GM21825 (cell line): ENCODE measurements around the gene IL18RAP.

ENCODE experiments used
- ATAC-seq: cut with Tn5 transposase; IDR thresholded peaks from one replicate; pipeline ENCODE4 v1.9.1; 2021; ENCODE audit warnings: mild to moderate bottlenecking, moderate library complexity; ENCODE audit not compliant: unreplicated experiment

The IL18RAP gene

DNA sequence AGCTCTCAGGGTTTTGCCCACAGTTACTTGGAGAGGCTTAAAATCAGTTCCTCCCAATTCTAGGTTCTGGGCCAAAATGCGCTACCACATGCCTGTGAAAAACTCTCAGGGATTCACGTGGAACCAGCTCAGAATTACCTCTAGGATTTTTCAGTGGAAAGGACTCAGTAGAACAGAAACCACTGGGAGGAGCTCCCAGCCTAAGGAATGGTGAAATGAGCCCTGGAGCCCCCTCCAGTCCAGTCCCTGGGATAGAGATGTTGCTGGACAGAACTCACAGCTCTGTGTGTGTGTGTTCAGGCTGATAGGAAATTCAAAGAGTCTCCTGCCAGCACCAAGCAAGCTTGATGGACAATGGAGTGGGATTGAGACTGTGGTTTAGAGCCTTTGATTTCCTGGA is 29.0 kb downstream of the IL18RAP start:
- no peak for ATAC-seq

DNA sequence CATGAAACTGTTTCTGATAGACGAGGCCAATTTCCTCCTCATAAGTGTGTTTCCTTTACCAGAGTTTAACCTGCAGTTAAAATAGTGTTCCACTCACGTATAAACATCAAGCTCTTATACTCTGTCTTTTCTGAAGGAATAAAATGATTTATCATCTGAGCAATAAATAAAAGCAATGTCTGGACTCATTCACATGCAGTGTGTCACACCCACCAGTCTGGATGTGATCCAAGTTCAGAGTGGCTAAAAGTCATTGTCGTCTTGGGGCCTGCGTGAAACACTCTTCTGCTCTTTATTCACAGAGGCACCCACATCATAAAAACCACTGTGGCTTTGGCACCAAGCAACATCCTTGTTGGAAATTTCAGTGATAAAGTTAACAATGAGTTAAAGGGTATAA is 30.5 kb downstream of the IL18RAP start:
- ATAC-seq: no peak

DNA sequence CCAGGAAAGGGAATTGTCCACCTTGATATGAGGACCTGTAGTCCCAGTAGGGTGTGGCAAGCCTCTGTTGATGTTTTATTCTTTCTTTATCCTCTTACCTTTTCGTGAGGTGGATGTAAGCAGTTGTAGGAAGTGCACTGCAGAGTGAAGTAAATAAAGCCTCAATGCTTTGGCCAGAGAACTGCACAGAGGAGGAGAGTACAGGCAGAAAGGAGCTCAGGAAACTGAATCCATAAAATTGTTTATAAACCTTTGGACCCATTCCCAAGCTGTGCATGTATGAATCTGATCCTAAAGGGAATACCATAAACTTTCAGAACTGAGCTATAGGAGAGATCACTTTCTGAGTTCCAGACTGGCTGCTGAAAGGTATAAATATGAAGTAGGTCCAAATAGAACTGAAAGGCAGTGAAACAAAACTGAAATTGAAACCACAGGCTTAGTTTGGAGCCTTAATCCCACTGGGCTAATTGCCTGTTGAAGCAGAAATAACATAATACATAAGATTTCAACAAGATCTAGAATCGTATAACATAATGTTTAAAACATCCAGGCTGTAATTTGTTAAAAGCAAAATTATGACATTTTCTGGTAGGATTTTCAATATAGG is 32.2 kb downstream of the IL18RAP start:
- no peak for ATAC-seq

DNA sequence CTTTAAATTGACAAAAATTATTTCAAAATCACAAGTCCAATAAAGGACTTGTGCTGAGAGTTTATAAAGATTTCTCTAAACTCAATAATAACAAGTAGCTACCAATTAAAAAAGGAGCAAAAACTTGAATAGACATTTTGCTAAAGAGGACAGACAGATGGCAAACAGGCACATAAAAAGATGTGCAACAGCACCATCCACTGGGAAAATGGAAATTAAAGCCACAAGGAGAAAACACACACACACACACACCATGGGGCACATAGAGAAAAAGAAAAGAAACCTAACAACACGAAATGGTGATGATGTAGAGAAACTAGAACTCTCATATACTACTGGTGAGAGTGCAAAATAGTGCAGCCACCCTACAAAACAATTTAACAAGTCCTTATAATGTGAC is 37.5 kb downstream of the IL18RAP start:
- ATAC-seq: no peak

DNA sequence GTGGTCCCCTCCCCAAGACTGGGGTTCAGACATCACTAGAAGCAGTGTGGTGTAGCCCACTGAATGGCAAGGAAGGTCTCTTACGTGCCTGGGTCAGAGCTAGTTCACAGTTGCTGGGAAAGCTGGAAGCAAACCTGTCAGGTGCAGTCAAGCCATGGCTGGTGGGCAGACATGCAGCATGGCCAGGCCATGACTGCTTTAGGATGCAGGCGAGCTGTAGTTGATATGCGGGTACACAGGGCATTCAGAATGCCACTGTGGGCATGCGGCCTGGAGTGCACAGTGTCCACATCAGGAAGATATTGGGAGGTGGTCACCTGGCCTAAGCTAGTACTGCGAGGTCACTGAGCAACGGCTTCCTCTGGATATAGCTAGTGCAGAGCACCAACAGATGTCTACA is 38.2 kb downstream of the IL18RAP start:
- ATAC-seq: no peak

DNA sequence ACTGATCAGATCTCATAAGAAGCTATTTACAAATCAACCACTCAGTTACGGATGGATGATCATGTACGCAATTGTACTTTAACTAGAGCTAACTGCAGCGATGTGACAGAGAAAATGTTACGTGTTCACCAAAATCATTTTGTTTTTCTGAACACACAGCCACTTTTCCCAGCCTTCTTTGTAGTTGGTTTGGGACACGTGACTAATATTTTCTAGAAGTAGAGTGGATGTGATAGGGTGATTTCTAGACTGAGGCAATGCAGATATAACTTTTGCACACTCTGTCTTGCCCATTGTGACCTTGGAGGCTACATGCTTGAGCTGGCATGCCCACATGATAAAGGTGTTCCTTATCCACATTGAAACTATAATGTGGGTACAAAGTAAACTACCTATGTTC is 40.2 kb downstream of the IL18RAP start:
- ATAC-seq: no peak

DNA sequence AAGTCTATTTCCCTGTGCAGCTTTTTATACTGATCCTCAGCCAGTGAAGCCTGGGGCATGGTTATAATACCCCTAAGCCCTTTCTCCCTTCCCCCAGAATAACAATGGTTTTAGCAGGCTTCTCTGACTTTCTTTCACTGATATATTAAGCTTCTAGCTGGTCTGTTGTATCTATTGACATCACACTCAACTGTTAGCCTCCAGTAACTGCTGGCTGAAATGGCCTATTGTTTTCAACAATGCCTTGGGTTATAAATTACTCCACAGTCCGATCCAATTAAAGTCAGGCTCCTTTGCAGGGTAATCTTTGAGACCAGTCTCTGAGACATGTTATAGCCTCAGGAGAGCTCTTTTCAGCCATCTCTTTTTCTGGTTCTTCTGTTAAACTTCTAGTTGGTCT is 47.2 kb downstream of the IL18RAP start:
- no peak for ATAC-seq

DNA sequence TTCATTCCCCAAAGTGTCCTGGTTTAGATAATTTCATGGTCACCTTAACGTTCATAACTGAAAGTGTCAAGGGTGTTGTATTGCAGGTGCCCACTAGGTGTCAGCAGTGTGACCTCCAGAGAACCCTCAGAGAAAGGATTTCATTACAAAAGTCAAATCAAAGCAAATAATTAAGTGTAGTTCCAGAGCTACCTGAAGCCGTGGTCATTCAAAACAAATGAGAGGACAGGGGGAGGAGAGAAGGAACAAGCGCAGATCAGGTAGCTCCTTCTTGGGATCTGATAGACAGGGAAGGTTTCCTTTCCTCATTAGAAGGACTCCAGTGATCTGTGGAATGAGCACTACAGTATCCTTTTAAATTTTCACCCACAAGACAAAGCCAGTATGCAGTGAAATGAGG is 50.1 kb downstream of the IL18RAP start, which contains the start of gene SLC9A4:
Gene SLC9A4, plus strand, starts transcription at position 207 of the 400 bp plus-strand sequence. CDS start 534 bp downstream, outside the sequence.
- ATAC-seq: no peak

DNA sequence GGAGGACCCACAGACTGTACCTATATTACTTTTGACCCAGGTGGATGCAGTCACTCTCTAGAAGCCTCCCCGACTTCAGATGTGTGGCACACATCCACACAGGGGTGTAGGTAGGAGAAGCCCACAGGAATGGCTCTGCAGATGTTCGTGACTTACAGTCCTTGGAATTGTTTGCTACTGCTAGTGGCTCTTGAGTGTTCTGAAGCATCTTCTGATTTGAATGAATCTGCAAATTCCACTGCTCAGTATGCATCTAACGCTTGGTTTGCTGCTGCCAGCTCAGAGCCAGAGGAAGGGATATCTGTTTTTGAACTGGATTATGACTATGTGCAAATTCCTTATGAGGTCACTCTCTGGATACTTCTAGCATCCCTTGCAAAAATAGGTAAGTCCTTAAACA is 50.7 kb downstream of the IL18RAP start:
- no peak for ATAC-seq

DNA sequence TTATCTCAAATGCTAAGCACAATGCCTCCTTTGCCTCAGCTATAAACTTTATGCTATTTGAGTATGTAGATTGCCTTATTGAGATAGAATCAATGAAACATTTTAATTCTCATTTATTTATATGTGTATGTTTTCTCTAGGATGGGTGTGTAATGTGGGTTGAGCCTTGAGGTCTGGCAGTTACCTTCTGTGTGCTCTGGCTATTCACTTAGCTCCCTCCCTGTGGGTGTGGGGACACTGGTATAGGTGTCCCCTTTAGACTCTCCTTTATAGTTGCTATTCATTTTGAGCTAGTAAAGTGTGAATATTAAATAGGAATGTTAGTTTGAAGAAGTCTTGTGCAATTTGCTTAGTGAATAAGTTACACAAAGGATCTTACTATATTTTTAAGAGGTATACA is 51.8 kb downstream of the IL18RAP start:
- ATAC-seq: no peak

DNA sequence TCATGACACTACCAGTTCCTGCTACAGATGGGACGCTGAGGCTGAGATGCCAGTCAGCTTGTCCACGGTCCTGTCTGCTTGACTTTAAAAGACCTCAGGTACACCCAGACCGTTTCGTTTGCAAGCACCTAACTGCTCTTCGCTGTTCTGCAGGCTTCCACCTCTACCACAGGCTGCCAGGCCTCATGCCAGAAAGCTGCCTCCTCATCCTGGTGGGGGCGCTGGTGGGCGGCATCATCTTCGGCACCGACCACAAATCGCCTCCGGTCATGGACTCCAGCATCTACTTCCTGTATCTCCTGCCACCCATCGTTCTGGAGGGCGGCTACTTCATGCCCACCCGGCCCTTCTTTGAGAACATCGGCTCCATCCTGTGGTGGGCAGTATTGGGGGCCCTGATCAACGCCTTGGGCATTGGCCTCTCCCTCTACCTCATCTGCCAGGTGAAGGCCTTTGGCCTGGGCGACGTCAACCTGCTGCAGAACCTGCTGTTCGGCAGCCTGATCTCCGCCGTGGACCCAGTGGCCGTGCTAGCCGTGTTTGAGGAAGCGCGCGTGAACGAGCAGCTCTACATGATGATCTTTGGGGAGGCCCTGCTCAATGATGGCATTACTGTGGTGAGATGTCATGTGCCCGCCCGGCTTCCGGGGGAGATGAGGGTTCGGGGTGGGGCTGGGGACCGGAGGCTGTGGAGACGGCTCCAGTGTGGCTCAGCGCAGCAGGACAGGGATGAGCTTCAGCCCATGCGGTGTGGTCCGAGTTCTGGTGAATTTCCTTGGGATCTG is 55.9 kb downstream of the IL18RAP start:
- ATAC-seq: no peak

DNA sequence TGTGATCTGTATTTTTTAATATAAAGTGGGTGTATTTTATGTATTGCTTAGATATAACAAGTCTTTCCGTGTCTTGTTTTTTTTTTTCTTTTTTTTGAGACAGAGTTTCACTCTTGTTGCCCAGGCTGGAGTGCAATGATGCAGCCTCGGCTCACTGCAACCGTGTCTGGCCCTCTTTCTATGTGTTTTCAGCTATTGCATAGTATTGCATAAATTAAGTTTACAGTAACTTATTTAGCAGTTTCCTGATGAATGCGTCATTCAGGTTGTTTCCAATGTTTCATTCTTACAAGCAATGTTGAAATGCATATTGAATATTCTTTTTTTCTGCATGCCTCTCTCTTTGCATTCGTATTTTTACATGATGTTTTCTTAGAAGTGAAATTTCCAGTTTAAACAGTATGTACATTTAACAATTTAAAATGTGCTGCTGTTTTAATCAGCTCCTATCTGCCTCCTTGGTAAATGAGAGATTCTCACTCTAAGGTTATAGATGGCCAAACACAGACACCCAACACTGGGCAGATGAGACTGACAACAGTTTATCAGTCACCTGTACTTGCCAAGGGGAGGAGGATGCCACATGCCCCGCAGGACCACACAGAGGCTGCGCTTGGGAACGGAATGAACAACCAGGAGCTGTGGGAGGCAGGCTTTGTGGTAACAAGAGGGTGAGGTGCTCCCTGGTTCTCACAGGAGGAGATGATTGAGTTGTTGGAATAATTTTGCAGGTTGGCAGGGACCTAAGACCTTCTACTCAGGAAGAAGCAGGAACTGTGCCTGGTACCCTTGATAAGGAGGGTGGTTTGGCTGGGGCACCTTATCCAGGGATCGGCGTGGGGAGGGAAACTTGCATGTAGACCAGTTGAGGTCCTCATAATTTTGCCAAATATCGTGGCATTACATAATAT is 57.6 kb downstream of the IL18RAP start:
- no peak for ATAC-seq

DNA sequence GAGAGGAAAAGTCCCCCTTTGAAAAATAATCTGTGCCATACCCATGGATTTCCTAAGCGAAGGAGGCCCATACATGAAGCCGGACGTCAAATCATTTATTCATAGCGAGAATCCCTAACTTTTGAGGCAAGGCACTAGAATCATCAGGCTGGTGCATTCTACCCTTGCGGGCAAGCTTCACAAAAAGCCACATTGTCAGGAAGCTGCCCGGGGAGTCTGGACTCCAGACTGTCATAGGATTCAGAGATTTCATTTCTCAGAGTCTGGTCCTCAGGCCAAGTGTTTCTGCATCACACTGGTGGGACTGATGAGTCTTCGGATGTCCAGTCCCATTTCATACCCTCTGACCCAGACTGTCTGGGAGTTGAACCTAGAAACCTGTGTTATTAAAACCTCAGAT is 59.0 kb downstream of the IL18RAP start:
- ATAC-seq: no peak

DNA sequence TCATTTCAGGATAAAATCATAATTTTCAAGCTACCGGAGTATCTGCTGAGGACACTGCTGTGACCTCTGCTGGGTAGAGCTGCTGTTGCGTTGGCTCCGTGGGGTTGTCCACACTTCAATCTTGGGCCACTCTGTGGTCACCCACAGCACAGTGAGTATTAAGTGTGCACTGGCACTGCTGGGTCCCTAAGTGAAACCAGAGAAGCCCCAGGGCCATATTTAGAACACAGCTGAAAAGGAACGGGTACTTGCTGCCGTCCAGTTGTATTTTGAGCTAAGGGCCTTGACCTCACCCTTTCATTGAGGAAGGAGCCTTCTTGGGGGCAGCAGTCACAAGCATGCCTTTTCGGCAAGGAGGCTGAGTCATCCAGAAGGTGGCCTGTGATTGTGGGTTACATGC is 60.1 kb downstream of the IL18RAP start:
- ATAC-seq: no peak

DNA sequence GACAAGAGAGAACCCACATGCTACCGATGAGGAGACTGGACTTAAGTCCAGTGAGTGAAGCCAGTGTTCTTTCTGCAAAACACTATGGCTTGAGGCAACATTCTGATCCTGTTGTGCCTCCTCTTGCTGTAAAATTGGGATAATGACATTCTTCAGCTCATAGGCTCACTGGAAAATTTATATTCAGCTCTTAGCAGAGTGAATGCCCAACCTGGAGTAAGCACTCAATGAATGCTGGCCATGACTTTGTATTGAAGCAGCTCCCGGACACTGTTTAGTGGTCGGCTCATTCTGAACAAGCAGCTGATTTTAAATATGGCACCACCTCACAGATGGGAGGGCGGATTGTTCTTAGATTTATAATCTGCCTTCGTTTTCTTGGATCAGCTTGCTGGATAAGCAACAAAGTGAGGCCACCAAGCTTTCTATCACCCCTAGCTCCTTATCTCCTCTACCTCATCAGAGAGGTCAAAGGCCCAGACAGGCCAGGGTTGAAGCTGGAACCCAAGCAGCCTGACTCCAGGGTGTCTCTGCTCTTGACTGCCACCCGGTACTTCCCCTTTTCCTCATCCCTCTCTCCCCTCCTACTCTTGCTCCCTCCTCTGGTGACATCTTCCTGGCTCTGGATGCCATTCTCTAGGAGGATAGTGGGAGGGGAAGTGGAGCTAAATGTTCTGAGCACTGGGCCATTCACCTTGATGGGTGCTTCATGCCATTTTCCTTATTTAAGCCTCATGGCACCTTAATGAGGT is 61.5 kb downstream of the IL18RAP start:
- no peak for ATAC-seq

DNA sequence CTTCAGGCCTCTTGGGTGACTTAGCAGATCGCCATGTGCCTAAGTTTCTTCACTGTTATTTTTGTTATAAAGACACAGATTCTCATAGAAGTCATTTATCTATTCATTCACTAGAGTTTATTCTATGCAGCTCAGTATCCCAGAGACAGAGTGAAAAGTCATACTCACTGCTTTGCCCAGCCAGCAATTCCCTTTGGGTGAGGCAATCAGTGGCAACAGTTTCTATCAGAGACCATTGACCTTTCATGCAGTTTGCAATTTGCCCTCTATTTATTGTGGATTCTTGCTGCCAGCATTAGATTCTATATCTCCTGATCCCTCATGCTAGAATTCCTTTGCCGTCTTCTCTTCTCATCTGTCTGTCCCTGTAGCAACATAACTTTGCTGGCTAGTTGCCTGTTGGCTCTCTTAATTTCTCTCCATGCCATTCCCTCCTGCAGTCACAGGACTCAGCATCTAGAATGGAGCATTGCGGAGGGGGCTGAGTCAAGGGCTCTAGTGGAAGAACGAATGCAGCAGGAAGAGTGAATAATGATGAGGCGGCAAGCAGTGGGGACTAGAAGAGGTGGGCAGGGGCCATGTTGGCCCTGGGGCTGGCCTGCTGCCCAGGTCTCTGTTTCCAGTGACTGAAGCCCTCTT is 62.3 kb downstream of the IL18RAP start:
- ATAC-seq: no peak

DNA sequence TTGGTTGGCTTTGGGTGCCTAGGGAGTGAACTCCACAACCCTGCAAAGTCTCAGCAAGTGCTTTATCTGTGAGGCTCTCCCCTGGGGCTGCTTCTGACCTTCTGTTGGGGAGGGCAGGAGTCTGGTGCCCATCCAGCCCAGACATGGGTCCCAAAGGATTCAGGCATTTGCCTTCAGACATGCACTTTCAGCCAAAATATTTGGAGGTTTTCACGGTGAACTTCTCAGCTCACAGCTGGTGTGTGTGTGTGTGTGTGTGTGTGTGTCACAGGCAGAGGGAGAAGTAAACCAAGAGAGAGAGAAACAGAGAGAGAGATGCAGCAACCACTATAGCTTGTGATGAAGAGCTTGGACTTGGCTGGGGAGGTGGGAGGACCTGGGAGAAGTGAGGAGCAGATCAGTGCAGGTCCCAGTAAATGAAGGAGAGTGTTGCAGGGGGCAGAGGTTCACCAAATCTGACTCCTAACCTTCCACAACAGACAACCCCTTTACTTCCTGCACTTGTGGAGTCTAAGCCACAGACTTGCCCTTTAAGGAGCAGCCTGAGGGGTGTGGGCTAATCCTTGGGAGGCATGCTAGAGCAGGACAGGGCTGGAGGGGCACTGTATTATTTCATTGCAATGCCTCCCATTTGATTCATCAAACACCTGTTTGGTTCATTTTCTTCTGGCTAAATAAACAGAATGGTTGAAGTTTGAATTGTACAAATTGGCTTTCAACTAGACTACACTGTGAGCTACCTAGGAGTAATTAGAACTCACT is 64.2 kb downstream of the IL18RAP start:
- ATAC-seq: no peak

DNA sequence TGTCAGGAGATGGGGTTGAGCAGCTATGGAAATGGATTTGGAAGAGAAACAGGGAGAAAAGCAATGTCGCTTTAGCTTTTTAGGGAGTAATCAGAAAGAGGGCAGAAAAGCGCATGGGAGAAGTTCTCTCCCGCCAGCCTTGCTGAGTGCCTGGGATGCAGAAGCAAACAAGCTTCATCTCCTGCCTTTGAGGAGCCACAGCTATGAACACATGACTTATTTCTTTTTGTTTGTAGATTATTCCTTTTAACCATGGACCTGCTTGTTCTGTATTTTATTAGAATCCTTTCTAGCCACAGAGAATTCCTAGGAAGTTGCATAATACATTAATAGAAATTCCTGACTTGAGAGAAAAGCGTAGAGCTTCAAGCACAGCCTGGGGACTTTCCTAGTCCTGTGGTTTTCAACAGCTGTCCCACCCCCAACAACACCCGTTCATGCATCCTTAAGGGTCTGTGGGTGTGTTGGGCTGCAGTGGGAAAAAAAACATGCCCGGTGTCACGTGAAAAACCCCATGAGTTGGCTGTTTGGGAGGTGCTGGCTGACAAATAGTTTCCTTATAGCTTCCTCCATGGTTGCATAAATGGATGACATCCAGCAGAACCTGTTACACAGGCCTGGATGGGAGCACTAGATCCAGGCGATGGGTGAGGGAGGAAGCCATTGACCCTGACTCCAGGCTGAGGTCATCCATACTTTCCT is 65.0 kb downstream of the IL18RAP start:
- no peak for ATAC-seq

DNA sequence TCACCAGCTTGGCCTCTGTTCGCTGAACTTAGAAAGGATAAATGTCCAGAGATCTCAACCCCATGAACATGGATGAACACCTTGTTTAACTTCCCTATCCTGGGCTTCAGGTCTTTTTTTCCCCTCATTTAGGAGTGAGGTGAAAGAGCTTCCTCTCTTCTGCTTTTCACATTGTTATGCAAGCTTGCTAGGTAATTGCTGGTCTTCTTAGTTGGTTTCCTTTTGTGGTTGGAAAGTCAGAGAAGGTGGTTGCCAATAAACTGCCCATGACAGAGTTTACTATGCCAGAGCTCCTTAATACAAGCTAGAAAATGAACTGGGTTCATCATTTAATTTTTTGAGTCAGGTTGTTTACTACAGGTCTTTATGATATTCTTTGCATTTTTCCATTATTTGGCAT is 66.7 kb downstream of the IL18RAP start:
- ATAC-seq: no peak
